ENCODE measurements around the gene GRIN2A. TPM values are rescaled to one million over a fixed set of nuclear protein-coding genes. Genes with fewer than 3 reads are reported as not detected.

Gene GRIN2A
- total RNA-seq, 4 donors from 2014 or later, result 0.25 to 26.1 (median 13.5) TPM

- 38% methylated on average over 3 of the region's 24 CpGs; no CpG with 5 or more reads in 1 of the 2 donors for WGBS, 2 donors (ENCODE audit: low coverage in 1 of 2)
- Histone ChIP-seq H3K36me3 (no peaks in the 10 kb centered on the region), H3K27me3 (peaks cover 43% of the 10 kb centered on the region), H3K4me1 (peaks cover 0 to 51% (median 20%) of the 10 kb centered on the region in 3 donors), H3K27ac (peak overlapping the region in 1 of 4 donors; percentile 68), H3K9me3 (no peaks in the 10 kb centered on the region), H3K4me3 (peak overlapping the region; percentile 31 to 60)
- no peak for ATAC-seq
- peak in 3 of 4 experiments; percentile 47 to 68 (median 49) for TF ChIP-seq CTCF (IDR thresholded peaks at IDR 0.05)
- no peak for TF ChIP-seq POLR2AphosphoS5 (IDR thresholded peaks at IDR 0.05)
These were observed 1.5 kb downstream of the GRIN2A start for GRCh38 chr16:10180771-10181163.

- Histone ChIP-seq H3K4me1 (peaks cover 0 to 51% (median 20%) of the 10 kb centered on the region in 3 donors), H3K9me3 (no peaks in the 10 kb centered on the region), H3K27me3 (peaks cover 43% of the 10 kb centered on the region), H3K4me3 (peak overlapping the region in 1 of 2 donors; percentile 60), H3K36me3 (no peaks in the 10 kb centered on the region), H3K27ac (peak overlapping the region in 1 of 4 donors; percentile 68)
- ATAC-seq, result no peak
- TF ChIP-seq CTCF (IDR thresholded peaks at IDR 0.05) (no peak), POLR2A (IDR thresholded peaks at IDR 0.05) (no peak), POLR2AphosphoS5 (IDR thresholded peaks at IDR 0.05) (no peak), EP300 (IDR thresholded peaks at IDR 0.05) (no peak)
- WGBS, 2 donors (ENCODE audit: low coverage in 1 of 2), result 16 to 53% methylated on average over 11 to 21 of the region's 53 CpGs
These were observed 2.0 kb downstream of the GRIN2A start for GRCh38 chr16:10180042-10180770.

- TF ChIP-seq EP300 (IDR thresholded peaks at IDR 0.05), result no peak
- TF ChIP-seq CTCF (IDR thresholded peaks at IDR 0.05), result no peak
- no peak for TF ChIP-seq POLR2A (IDR thresholded peaks at IDR 0.05)
- TF ChIP-seq POLR2AphosphoS5 (IDR thresholded peaks at IDR 0.05), result no peak
- Histone ChIP-seq H3K4me1 (peaks cover 0 to 46% (median 20%) of the 10 kb centered on the region in 3 donors), H3K4me3 (no peak overlapping the region), H3K36me3 (no peaks in the 10 kb centered on the region), H3K27ac (peak overlapping the region in 1 of 4 donors; percentile 27), H3K27me3 (peaks cover 38% of the 10 kb centered on the region), H3K9me3 (no peaks in the 10 kb centered on the region)
- WGBS, 2 donors (ENCODE audit: low coverage in 1 of 2), result 78 to 80% methylated on average over 3 of the region's 3 CpGs
- no peak for ATAC-seq
These were observed 3.7 kb downstream of the GRIN2A start for GRCh38 chr16:10178526-10178925.

GRCh38 chr16:10178080-10178479 is 4.1 kb downstream of the GRIN2A start:
- no peaks in the 10 kb centered on the region for H3K36me3 ChIP-seq
- 80 to 82% methylated on average over 2 of the region's 2 CpGs for WGBS, 2 donors (ENCODE audit: low coverage in 1 of 2)
- H3K9me3 ChIP-seq, result no peaks in the 10 kb centered on the region
- H3K27ac ChIP-seq, result peak overlapping the region in 1 of 4 donors; percentile 27
- H3K4me3 ChIP-seq, result no peak overlapping the region
- peaks cover 0 to 42% (median 20%) of the 10 kb centered on the region in 3 donors for H3K4me1 ChIP-seq
- H3K27me3 ChIP-seq, result peaks cover 34% of the 10 kb centered on the region
- no peak for TF ChIP-seq POLR2A (IDR thresholded peaks at IDR 0.05)
- TF ChIP-seq EP300 (IDR thresholded peaks at IDR 0.05), result no peak
- TF ChIP-seq POLR2AphosphoS5 (IDR thresholded peaks at IDR 0.05), result no peak
- TF ChIP-seq CTCF (IDR thresholded peaks at IDR 0.05), result no peak
- no peak for ATAC-seq

Measured in gastroesophageal sphincter (tissue), 4 donors.